ENCODE results near the gene ZFP82. TPM values are rescaled to one million over a fixed set of nuclear protein-coding genes. Genes with fewer than 3 reads are reported as not detected.
A peak's percentile ranks its signal among the peaks of the same experiment; 100 is the strongest.

ZFP82 gene
- total and polyA plus RNA-seq, 2 donors (not counting 3 experiments of a cell fraction or from before 2014, with no cell fraction given): 1.8 to 3.9 TPM

GRCh38 chr19:36379510-36379819, 39.0 kb downstream of the ZFP82 start:
- ChIA-PET CTCF (interaction anchor here (1.6 kb wide), 1 partner anchor 11 kb away, joined by 3 read pairs; no protein-coding TSS in a partner anchor), POLR2A (no interaction called here)
- Histone ChIP-seq H4K20me1 (replicated peaks; ENCODE audit: control insufficient read depth, extremely low read depth, insufficient read depth, low read length) (no peaks in the 10 kb centered on the region), H3K9me1 (replicated peaks; ENCODE audit: control insufficient read depth, extremely low read depth, insufficient read depth, low read length) (no peaks in the 10 kb centered on the region), H3K27ac (ENCODE audit: insufficient read depth, low read depth, low read length) (no peak overlapping the region), H3K4me3 (replicated peaks in 1 of 3; ENCODE audit: insufficient read depth in 1 of 3, low read depth in 1 of 3, low read length in 3 of 3) (peak overlapping the region in 2 of 3 experiments; percentile 62 to 78), H3K36me3 (ENCODE audit: control insufficient read depth in 2 of 2, extremely low read depth in 1 of 2, insufficient read depth in 2 of 2, low read length in 2 of 2) (no peaks in the 10 kb centered on the region), H3K9ac (replicated peaks; ENCODE audit: extremely low read depth, insufficient read depth, low read length) (no peak overlapping the region), H3K4me1 (ENCODE audit: control insufficient read depth, extremely low read depth, insufficient read depth, low read length) (peaks cover 7% of the 10 kb centered on the region), H2AFZ (ENCODE audit: low read depth, low read length) (peak overlapping the region; percentile 97), H3K9me3 (replicated peaks; ENCODE audit: control insufficient read depth, insufficient read depth, low read length) (no peaks in the 10 kb centered on the region), H3K79me2 (ENCODE audit: control insufficient read depth, insufficient read depth, low read length) (no peaks in the 10 kb centered on the region), H3K27me3 (ENCODE audit: control insufficient read depth in 2 of 2, insufficient read depth in 2 of 2, low read length in 2 of 2) (no peaks in the 10 kb centered on the region), H3K4me2 (ENCODE audit: insufficient read depth, low read length) (peak overlapping the region; percentile 56)
- no TSS peak for BruUV-seq (replicated peaks)
- intact Hi-C loops (cut with micrococcal nuclease) (loop anchor here (1.0 kb wide), 2 partner anchors 110 to 165 kb away; partner anchors contain the start of genes ZNF565 and ZNF566), dilution Hi-C loops (cut with MboI; ENCODE audit: extremely low pct_ligation_motif_present, low sequenced_read_pairs) (no loop called here)
- TF ChIP-seq MYC (IDR thresholded peaks at IDR 0.05; ENCODE audit: low read depth, low read length) (no peak), JUN (IDR thresholded peaks at IDR 0.05; ENCODE audit: borderline replicate concordance, insufficient read depth, insufficient read length, low read depth) (no peak), POLR2A (IDR thresholded peaks at IDR 0.05; ENCODE audit: low read depth, low read length) (no peak), GATA2 (IDR thresholded peaks at IDR 0.05; ENCODE audit: insufficient read depth, insufficient read length, low read depth, low read length) (no peak), MAX (IDR thresholded peaks at IDR 0.05; ENCODE audit: insufficient read depth, insufficient read length) (no peak), CTCF (IDR thresholded peaks at IDR 0.05; ENCODE audit: extremely low read depth in 1 of 2, insufficient read depth in 1 of 2, low read depth in 1 of 2, low read length in 2 of 2) (no peak)
- FAIRE-seq: no peak
- no peak for DNase-seq (ENCODE audit: low read depth, low spot score)

All from endothelial cell of umbilical vein (primary cell).